ENCODE data around the gene ATF7IP2. TPM values are rescaled to one million over a fixed set of nuclear protein-coding genes. Genes with fewer than 3 reads are reported as not detected.

The ATF7IP2 gene
- total and polyA plus RNA-seq, 4 donors: 14.3 to 60.4 (median 30.1) TPM

DNA sequence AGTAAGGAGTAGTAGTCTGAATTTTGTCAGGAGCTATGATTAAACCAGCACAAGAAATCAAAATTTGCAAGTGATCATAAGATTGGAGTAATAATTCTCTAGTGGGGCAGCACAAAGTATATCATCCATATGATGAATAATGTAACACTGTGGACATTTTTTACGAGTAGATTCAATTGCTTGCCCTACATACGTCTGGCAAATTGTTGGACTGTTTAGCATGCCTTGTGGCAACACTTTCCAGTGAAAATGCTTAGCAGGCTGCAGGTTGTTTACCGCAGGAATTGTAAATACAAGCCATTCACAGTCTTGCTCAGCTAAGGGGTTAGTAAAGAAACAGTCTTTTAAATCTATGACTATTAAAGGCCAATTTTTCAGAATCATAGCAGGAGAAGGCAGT lies 35.7 kb downstream of the ATF7IP2 start (continued):
- TF ChIP-seq, protein P1, sequence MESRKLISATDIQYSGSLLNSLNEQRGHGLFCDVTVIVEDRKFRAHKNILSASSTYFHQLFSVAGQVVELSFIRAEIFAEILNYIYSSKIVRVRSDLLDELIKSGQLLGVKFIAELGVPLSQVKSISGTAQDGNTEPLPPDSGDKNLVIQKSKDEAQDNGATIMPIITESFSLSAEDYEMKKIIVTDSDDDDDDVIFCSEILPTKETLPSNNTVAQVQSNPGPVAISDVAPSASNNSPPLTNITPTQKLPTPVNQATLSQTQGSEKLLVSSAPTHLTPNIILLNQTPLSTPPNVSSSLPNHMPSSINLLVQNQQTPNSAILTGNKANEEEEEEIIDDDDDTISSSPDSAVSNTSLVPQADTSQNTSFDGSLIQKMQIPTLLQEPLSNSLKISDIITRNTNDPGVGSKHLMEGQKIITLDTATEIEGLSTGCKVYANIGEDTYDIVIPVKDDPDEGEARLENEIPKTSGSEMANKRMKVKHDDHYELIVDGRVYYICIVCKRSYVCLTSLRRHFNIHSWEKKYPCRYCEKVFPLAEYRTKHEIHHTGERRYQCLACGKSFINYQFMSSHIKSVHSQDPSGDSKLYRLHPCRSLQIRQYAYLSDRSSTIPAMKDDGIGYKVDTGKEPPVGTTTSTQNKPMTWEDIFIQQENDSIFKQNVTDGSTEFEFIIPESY (IDR thresholded peaks at IDR 0.05): no peak
- TF ChIP-seq TAF1 (conservative IDR thresholded peaks at IDR 0.05): no peak
- TF ChIP-seq HNF4G (IDR thresholded peaks at IDR 0.05): no peak

DNA sequence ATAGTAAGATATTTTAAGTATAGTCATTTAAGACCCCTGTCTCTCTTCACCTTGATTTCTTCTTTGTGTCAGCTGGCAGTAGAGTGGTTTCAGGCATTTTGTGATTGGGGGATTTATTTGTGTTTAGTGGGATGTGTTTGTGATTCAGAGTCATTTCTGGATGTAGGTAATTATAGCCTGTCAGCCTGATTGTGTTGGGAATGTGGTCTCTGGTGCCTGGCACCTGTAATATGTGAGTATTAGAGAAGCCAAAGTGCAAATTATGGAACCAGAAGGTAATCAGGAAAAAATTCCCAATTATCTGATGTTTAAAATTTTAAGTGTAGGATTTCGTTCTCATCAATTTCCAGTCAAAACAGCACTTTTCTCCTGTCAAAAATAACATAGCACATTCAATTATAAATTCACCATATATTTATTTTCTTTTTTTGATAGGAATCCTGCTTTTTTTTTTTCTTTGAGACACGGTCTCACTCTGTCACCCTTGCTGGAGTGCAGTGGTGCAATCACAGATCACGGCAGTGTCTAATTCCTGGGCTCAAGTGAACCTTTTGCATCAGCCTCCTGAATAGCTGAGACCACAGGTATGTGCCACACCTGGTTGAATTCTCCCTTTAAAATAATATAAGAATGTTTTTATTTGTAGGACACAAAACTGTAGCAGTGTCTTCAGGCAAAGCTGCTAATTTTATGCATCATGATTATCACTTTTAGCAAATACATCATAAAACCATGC lies 42.7 kb downstream of the ATF7IP2 start:
- 87% methylated on average over 3 of the region's 3 CpGs for WGBS
- Histone ChIP-seq H3K27ac (ENCODE audit: low read depth in 1 of 2, low read length in 2 of 2) (no peak overlapping the region), H3K36me3 (ENCODE audit: control insufficient read depth in 4 of 4, insufficient read depth in 3 of 4, low read depth in 1 of 4, low read length in 3 of 4) (peaks cover 5 to 26% (median 13%) of the 10 kb centered on the region in 4 donors), H3K9me3 (ENCODE audit: control insufficient read depth in 4 of 4, low read length in 3 of 4) (no peaks in the 10 kb centered on the region), H3K4me1 (ENCODE audit: control insufficient read depth in 4 of 4, insufficient read depth in 4 of 4, low read length in 3 of 4) (peaks cover 0 to 2% (median 0%) of the 10 kb centered on the region in 4 donors), H3K9ac (ENCODE audit: low read depth in 1 of 2, low read length in 2 of 2) (no peak overlapping the region), H3K27me3 (ENCODE audit: control insufficient read depth in 4 of 4, insufficient read depth in 4 of 4, low read length in 3 of 4) (no peaks in the 10 kb centered on the region), H3K4me3 (ENCODE audit: low read depth in 1 of 3, low read length in 3 of 3) (no peak overlapping the region)
- DNase-seq (ENCODE audit: low spot score): no peak
- TF ChIP-seq RAD21 (IDR thresholded peaks at IDR 0.05) (no peak), RXRA (IDR thresholded peaks at IDR 0.05) (no peak), EGR1 (IDR thresholded peaks at IDR 0.05; ENCODE audit: low read depth in 2 of 2) (no peak), SP1 (IDR thresholded peaks at IDR 0.05) (no peak), HNF4A (conservative IDR thresholded peaks at IDR 0.05) (no peak), FOXA1 (IDR thresholded peaks at IDR 0.05) (no peak), HNF4G (IDR thresholded peaks at IDR 0.05) (no peak), FOXA2 (IDR thresholded peaks at IDR 0.05) (no peak), NR2F2 (IDR thresholded peaks at IDR 0.05) (no peak), JUND (IDR thresholded peaks at IDR 0.05) (no peak), TAF1 (conservative IDR thresholded peaks at IDR 0.05) (no peak), GABPA (IDR thresholded peaks at IDR 0.05 in 1 of 2, conservative IDR thresholded peaks at IDR 0.05 in 1 of 2) (no peak)
- TF ChIP-seq, protein P2, sequence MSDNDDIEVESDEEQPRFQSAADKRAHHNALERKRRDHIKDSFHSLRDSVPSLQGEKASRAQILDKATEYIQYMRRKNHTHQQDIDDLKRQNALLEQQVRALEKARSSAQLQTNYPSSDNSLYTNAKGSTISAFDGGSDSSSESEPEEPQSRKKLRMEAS (IDR thresholded peaks at IDR 0.05): no peak
- TF ChIP-seq, protein P3, sequence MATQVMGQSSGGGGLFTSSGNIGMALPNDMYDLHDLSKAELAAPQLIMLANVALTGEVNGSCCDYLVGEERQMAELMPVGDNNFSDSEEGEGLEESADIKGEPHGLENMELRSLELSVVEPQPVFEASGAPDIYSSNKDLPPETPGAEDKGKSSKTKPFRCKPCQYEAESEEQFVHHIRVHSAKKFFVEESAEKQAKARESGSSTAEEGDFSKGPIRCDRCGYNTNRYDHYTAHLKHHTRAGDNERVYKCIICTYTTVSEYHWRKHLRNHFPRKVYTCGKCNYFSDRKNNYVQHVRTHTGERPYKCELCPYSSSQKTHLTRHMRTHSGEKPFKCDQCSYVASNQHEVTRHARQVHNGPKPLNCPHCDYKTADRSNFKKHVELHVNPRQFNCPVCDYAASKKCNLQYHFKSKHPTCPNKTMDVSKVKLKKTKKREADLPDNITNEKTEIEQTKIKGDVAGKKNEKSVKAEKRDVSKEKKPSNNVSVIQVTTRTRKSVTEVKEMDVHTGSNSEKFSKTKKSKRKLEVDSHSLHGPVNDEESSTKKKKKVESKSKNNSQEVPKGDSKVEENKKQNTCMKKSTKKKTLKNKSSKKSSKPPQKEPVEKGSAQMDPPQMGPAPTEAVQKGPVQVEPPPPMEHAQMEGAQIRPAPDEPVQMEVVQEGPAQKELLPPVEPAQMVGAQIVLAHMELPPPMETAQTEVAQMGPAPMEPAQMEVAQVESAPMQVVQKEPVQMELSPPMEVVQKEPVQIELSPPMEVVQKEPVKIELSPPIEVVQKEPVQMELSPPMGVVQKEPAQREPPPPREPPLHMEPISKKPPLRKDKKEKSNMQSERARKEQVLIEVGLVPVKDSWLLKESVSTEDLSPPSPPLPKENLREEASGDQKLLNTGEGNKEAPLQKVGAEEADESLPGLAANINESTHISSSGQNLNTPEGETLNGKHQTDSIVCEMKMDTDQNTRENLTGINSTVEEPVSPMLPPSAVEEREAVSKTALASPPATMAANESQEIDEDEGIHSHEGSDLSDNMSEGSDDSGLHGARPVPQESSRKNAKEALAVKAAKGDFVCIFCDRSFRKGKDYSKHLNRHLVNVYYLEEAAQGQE (IDR thresholded peaks at IDR 0.05): no peak
- TF ChIP-seq, protein P4, sequence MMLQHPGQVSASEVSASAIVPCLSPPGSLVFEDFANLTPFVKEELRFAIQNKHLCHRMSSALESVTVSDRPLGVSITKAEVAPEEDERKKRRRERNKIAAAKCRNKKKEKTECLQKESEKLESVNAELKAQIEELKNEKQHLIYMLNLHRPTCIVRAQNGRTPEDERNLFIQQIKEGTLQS (IDR thresholded peaks at IDR 0.05): no peak
- TF ChIP-seq, protein P1 (IDR thresholded peaks at IDR 0.05): no peak
- TF ChIP-seq, protein P5, sequence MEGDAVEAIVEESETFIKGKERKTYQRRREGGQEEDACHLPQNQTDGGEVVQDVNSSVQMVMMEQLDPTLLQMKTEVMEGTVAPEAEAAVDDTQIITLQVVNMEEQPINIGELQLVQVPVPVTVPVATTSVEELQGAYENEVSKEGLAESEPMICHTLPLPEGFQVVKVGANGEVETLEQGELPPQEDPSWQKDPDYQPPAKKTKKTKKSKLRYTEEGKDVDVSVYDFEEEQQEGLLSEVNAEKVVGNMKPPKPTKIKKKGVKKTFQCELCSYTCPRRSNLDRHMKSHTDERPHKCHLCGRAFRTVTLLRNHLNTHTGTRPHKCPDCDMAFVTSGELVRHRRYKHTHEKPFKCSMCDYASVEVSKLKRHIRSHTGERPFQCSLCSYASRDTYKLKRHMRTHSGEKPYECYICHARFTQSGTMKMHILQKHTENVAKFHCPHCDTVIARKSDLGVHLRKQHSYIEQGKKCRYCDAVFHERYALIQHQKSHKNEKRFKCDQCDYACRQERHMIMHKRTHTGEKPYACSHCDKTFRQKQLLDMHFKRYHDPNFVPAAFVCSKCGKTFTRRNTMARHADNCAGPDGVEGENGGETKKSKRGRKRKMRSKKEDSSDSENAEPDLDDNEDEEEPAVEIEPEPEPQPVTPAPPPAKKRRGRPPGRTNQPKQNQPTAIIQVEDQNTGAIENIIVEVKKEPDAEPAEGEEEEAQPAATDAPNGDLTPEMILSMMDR (IDR thresholded peaks at IDR 0.05; ENCODE audit: low read depth, low read length, missing input control): no peak
